Vagina (tissue), 2 donors: ENCODE results near the gene COL12A1.

ENCODE experiments used
- POLR2A ChIP-seq, 2 donors: fragments of 450-650 bp; IDR thresholded peaks; one replicate each; pipeline ENCODE4 v1.6.1; 2017; ENCODE audit warnings: antibody characterized with exemption in 2 of 2, mild to moderate bottlenecking in 2 of 2, moderate library complexity in 2 of 2
- POLR2AphosphoS5 ChIP-seq, 2 donors: sonication (generic); formaldehyde crosslinking; IDR thresholded peaks; one replicate each; pipeline ENCODE4 v1.9.0; 2017; ENCODE audit warnings: antibody characterized with exemption in 2 of 2, mild to moderate bottlenecking in 2 of 2, low read depth in 1 of 2; ENCODE audit not compliant: insufficient read depth in 1 of 2

DNA sequence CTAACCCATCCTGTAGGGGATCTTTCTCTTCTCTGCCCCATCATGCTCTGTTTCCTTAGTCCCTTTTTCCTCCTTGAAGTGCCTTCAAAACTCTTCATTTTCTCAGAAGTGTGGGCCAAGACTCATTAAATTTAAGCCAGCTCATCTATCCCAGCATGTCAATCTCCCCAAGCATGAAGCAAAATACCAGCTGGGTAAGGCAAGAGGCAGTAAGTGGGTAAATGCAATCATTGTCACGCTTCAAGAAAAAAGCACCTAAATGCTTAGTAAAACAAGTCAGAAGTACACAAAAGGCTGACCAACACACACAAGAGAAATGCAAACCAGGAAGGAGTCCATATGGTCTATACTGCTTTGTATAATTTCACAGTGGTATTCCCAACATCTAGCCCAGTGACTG, 61.5 kb downstream of the COL12A1 start:
- TF ChIP-seq POLR2AphosphoS5 (IDR thresholded peaks at IDR 0.05; ENCODE audit: insufficient read depth in 1 of 2, low read depth in 1 of 2) = no peak
- no peak for TF ChIP-seq POLR2A (IDR thresholded peaks at IDR 0.05)
